Gastroesophageal sphincter (tissue), 3 donors: ENCODE results near the gene VWA8.

Source experiments
- CTCF ChIP-seq, 4 experiments: fragments of 200-600 bp in 2 of 4; fragments of 450-650 bp in 2 of 4; sonication (generic) in 1 of 4; IDR thresholded peaks; one replicate each; pipeline ENCODE4 v1.5.1; 2017 to 2019; ENCODE audit warnings: antibody characterized with exemption in 4 of 4, mild to moderate bottlenecking in 2 of 4, moderate library complexity in 2 of 4
- POLR2A ChIP-seq, 2 donors: fragments of 450-650 bp; IDR thresholded peaks; one replicate each; pipeline ENCODE4 v1.6.1; 2017; ENCODE audit warnings: antibody characterized with exemption in 2 of 2, mild to moderate bottlenecking in 2 of 2, moderate library complexity in 1 of 2

- TF ChIP-seq POLR2A (IDR thresholded peaks at IDR 0.05): no peak
- no peak for TF ChIP-seq CTCF (IDR thresholded peaks at IDR 0.05)
Measured at GRCh38 chr13:41952749-41953148, 8.2 kb downstream of the VWA8 start.
